ENCODE data around the gene TANGO2. TPM values are rescaled to one million over a fixed set of nuclear protein-coding genes. Genes with fewer than 3 reads are reported as not detected.

The TANGO2 gene
- total and polyA plus RNA-seq, 9 of the 15 experiments (the other 6 are each of a cell fraction or from before 2014, with no cell fraction given), result 15.5 to 94.9 (median 70.1) TPM

- TF ChIP-seq REST (IDR thresholded peaks at IDR 0.05; ENCODE audit: borderline replicate concordance) (no peak), REST (CRISPR knock-in tag; IDR thresholded peaks at IDR 0.05; ENCODE audit: low read depth) (0 out of 2 replicates have a peak, but pooled peaks have one; percentile 13), CCNT2 (IDR thresholded peaks at IDR 0.05; ENCODE audit: borderline replicate concordance, extremely low read depth, insufficient read length, low read depth, low read length) (no peak)
These were observed 47.7 kb downstream of the TANGO2 start (continued) for GRCh38 chr22:20068640-20069039.

Measured in K562 (cell line).